Astrocyte (in vitro differentiated cells and primary cell): ENCODE data around the gene ERRFI1.

Source experiments
- EZH2 ChIP-seq: IDR thresholded peaks from 2 replicates; pipeline ENCODE4 v1.6.1; 2012; ENCODE audit warnings: mild to moderate bottlenecking, low read length, inconsistent platforms; ENCODE audit not compliant: insufficient read depth
- TF ChIP-seq, protein P1 (sequence below): IDR thresholded peaks from 2 replicates; pipeline ENCODE4 v1.5.1; 2011; ENCODE audit warnings: low read depth, mild to moderate bottlenecking, inconsistent platforms, low read length, moderate library complexity; ENCODE audit not compliant: insufficient read depth

DNA sequence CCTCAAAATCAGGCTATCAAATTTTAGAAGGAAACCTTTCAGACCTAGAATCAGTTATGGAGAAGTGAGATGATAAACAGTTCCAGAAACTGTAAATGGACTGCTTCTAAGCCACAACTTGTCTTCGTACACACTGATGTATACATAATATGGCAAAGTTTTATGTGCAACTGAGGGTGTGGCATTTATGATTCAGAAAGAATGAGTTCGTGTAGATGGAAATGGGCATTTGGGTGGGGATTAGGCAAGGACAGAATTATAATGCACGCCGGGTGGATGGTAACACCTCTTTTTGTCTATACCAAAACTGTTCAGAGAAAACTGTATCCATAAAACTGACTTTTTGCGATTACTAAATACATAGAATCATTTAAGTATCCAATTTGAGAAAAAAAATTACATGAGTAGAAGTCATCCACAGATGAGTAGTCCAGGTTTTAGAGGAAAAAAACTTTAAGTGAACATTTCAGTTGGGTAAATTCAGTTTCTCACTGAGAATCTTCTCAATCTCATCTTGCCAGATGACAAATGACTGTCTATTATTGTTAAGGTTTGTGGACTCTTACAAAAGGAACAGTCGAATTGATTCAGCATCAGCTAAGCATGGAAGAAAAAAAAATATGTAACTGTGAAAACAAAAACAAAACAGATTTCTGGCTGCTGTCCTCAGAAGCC lies 22.5 kb downstream of the ERRFI1 start:
- TF ChIP-seq, protein P1, sequence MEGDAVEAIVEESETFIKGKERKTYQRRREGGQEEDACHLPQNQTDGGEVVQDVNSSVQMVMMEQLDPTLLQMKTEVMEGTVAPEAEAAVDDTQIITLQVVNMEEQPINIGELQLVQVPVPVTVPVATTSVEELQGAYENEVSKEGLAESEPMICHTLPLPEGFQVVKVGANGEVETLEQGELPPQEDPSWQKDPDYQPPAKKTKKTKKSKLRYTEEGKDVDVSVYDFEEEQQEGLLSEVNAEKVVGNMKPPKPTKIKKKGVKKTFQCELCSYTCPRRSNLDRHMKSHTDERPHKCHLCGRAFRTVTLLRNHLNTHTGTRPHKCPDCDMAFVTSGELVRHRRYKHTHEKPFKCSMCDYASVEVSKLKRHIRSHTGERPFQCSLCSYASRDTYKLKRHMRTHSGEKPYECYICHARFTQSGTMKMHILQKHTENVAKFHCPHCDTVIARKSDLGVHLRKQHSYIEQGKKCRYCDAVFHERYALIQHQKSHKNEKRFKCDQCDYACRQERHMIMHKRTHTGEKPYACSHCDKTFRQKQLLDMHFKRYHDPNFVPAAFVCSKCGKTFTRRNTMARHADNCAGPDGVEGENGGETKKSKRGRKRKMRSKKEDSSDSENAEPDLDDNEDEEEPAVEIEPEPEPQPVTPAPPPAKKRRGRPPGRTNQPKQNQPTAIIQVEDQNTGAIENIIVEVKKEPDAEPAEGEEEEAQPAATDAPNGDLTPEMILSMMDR: no peak
- no peak for TF ChIP-seq EZH2
